B cell (primary cell): Measurements from ENCODE around the gene SAMD3. TPM values are rescaled to one million over a fixed set of nuclear protein-coding genes. Genes with fewer than 3 reads are reported as not detected.

ENCODE experiments used
- ATAC-seq: fragments of 200-7000 bp; cut with Tn5 transposase; one replicate; pipeline ENCODE4 v1.10.0; 2021; ENCODE audit warnings: low read depth, mild to moderate bottlenecking, moderate number of reproducible peaks, moderate library complexity
- CTCF ChIA-PET: fragments of 350-600 bp; sonication (Branson Sonifier 250); formaldehyde crosslinking; loops from one replicate; lab custom pipeline; 2021; ENCODE audit warnings: antibody characterized with exemption, inconsistent platforms; lab: Charles Lee
- POLR2A ChIA-PET: fragments of 350-600 bp; sonication (Branson Sonifier 250); formaldehyde crosslinking; loops from one replicate; lab custom pipeline; 2021; ENCODE audit warnings: antibody characterized with exemption; lab: Charles Lee
- DNase-seq: peaks from one replicate; pipeline ENCODE4 v3.0.0; 2013
- H2AFZ ChIP-seq: 2 replicates; pipeline ENCODE4 v1.6.1; 2012; ENCODE audit warnings: mild to moderate bottlenecking, low read depth, low read length; ENCODE audit not compliant: insufficient read depth, poor library complexity, severe bottlenecking
- H3K27ac ChIP-seq, 2 donors: 1 replicate in 1 of 2; 2 replicates in 1 of 2; pipeline ENCODE4 v1.5.1; 2012 to 2013; ENCODE audit warnings: low read length in 2 of 2, mild to moderate bottlenecking in 2 of 2, moderate library complexity in 1 of 2
- H3K27me3 ChIP-seq, 4 experiments: fragments of 200-600 bp in 1 of 4; sonication (generic) in 1 of 4; replicated peaks in 1 of 4; 1 replicate in 2 of 4; 2 replicates in 2 of 4; pipeline versions ENCODE4 v1.6.1 to v1.7.0; 2013 to 2016; ENCODE audit warnings: low read length in 3 of 4, mild to moderate bottlenecking in 2 of 4, mixed read lengths in 1 of 4, moderate library complexity in 1 of 4; ENCODE audit not compliant: insufficient read depth in 4 of 4, control insufficient read depth in 3 of 4; ENCODE audit errors: control extremely low read depth in 1 of 4
- H3K36me3 ChIP-seq, 2 experiments: replicated peaks in 1 of 2; 1 replicate in 1 of 2; 2 replicates in 1 of 2; pipeline versions ENCODE4 v1.6.1 to v1.7.1; 2013; ENCODE audit warnings: low read length in 1 of 2; ENCODE audit not compliant: insufficient read depth in 2 of 2, control insufficient read depth in 1 of 2; ENCODE audit errors: control extremely low read depth in 1 of 2, extremely low read depth in 1 of 2
- H3K4me1 ChIP-seq, 2 donors: fragments of 200-600 bp in 1 of 2; sonication (generic) in 1 of 2; 1 replicate in 1 of 2; 2 replicates in 1 of 2; pipeline versions ENCODE4 v1.5.1 to v1.6.1; 2013 to 2017; ENCODE audit warnings: low read length in 2 of 2; ENCODE audit not compliant: control insufficient read depth in 2 of 2, insufficient read depth in 2 of 2
- H3K4me2 ChIP-seq: replicated peaks from 2 replicates; pipeline ENCODE3; 2012; ENCODE audit warnings: mild to moderate bottlenecking, low read depth, low read length; ENCODE audit not compliant: poor library complexity, severe bottlenecking
- H3K4me3 ChIP-seq, 5 experiments: fragments of 200-600 bp in 1 of 5; sonication (generic) in 1 of 5; 1 replicate in 3 of 5; 2 replicates in 2 of 5; pipeline versions ENCODE4 v1.5.1 to v1.7.0; 2011 to 2016; ENCODE audit warnings: low read length in 4 of 5, mild to moderate bottlenecking in 4 of 5, low read depth in 2 of 5, control low read depth in 1 of 5, moderate library complexity in 1 of 5; ENCODE audit not compliant: insufficient read depth in 1 of 5; ENCODE audit errors: control extremely low read depth in 1 of 5, extremely low read depth in 1 of 5
- H3K79me2 ChIP-seq: fragments of 200-600 bp; sonication (generic); one replicate; pipeline ENCODE4 v1.6.0; 2016; ENCODE audit warnings: low read length; ENCODE audit not compliant: control insufficient read depth, insufficient read depth
- H3K9ac ChIP-seq: fragments of 200-600 bp; sonication (generic); 2 replicates; pipeline ENCODE4 v1.6.1; 2017; ENCODE audit warnings: mild to moderate bottlenecking, low read length, moderate library complexity
- H3K9me3 ChIP-seq, 3 donors: one replicate each; pipeline versions ENCODE4 v1.6.1 to v1.7.1; 2013; ENCODE audit warnings: low read length in 2 of 3; ENCODE audit not compliant: control insufficient read depth in 2 of 3, insufficient read depth in 1 of 3; ENCODE audit errors: control extremely low read depth in 1 of 3
- H4K20me1 ChIP-seq: 2 replicates; pipeline ENCODE4 v1.6.0; 2012; ENCODE audit warnings: mild to moderate bottlenecking, low read length; ENCODE audit not compliant: insufficient read depth, control insufficient read depth, poor library complexity, severe bottlenecking
- H3K27ac Mint-ChIP-seq: one replicate; pipeline ENCODE4 v1.8.0; 2021; ENCODE audit warnings: mixed read lengths
- H3K27me3 Mint-ChIP-seq: one replicate; pipeline ENCODE4 v1.8.0; 2021; ENCODE audit warnings: mixed read lengths
- H3K4me1 Mint-ChIP-seq: one replicate; pipeline ENCODE4 v1.8.0; 2021; ENCODE audit warnings: mixed read lengths
- H3K4me3 Mint-ChIP-seq: one replicate; pipeline ENCODE4 v1.8.0; 2021; ENCODE audit warnings: mixed read lengths
- H3K9me3 Mint-ChIP-seq: one replicate; pipeline ENCODE4 v1.8.0; 2022; ENCODE audit warnings: mixed read lengths; ENCODE audit not compliant: insufficient read depth
- CTCF ChIP-seq: fragments of 200-600 bp; IDR thresholded peaks from one replicate; pipeline ENCODE4 v1.8.0; 2022; ENCODE audit warnings: antibody characterized with exemption, mild to moderate bottlenecking
- EZH2 ChIP-seq: IDR thresholded peaks from 2 replicates; pipeline ENCODE4 v1.6.1; 2012; ENCODE audit warnings: borderline replicate concordance, low read depth, mild to moderate bottlenecking, moderate library complexity, low read length; ENCODE audit not compliant: insufficient read depth, poor library complexity, severe bottlenecking
- WGBS: methylation state at CpG from one replicate; pipeline ENCODE4 v1.1.5; 2013; ENCODE audit warnings: missing lambda C conversion rate; ENCODE audit not compliant: insufficient coverage; 5-methylcytosine and 5-hydroxymethylcytosine counted together
- intact Hi-C: fragments of 100-400 bp; cut with micrococcal nuclease; formaldehyde crosslinking; loops from one replicate; pipeline ENCODE4 v1.10.0; 2022
- polyA plus RNA-seq: library from polyadenylated mRNA; depleted of rRNA; stranded (reverse); fragments of >200 nt; gene quantifications from 2 replicates; pipeline ENCODE4 v1.2.3, GENCODE V29; 2012
- total RNA-seq, 2 donors: library from RNA; stranded (reverse); fragments of 120-200 nt in 1 of 2; gene quantifications; 1 replicate in 1 of 2; 2 replicates in 1 of 2; pipeline versions ENCODE4 v1.2.3 to v1.2.4, GENCODE V29; 2013 to 2022

The SAMD3 gene
- total and polyA plus RNA-seq, 2 donors (not counting 1 experiment from before 2014, with no cell fraction given): 0.57 to 3.8 TPM

GRCh38 chr6:130185658-130186057, 37.1 kb downstream of the SAMD3 start:
- intact Hi-C loops: no loop called here
- no peak for TF ChIP-seq EZH2
- TF ChIP-seq CTCF: no peak
- Histone ChIP-seq H3K4me2 (no peak overlapping the region), H3K9ac (no peak overlapping the region), H3K79me2 (no peaks in the 10 kb centered on the region), H2AFZ (no peak overlapping the region), H3K36me3 (no peaks in the 10 kb centered on the region), H3K9me3 (no peaks in the 10 kb centered on the region), H3K27ac (no peak overlapping the region), H3K4me3 (no peak overlapping the region), H4K20me1 (no peaks in the 10 kb centered on the region), H3K27me3 (no peaks in the 10 kb centered on the region), H3K4me1 (peaks cover 4% of the 10 kb centered on the region in 2 donors)
- Mint-ChIP-seq H3K27ac (no peak overlapping the region), H3K9me3 (no peaks in the 10 kb centered on the region), H3K4me3 (no peak overlapping the region), H3K4me1 (peaks cover 12% of the 10 kb centered on the region), H3K27me3 (no peaks in the 10 kb centered on the region)
- ATAC-seq: no peak
- 93% methylated on average over 2 of the region's 3 CpGs for WGBS
- no peak for DNase-seq
- ChIA-PET CTCF (no interaction called here), POLR2A (no interaction called here)

- Histone ChIP-seq H3K27me3 (no peaks in the 10 kb centered on the region), H2AFZ (peak overlapping the region; percentile 63), H3K79me2 (no peaks in the 10 kb centered on the region), H3K27ac (no peak overlapping the region), H3K4me3 (no peak overlapping the region), H3K36me3 (no peaks in the 10 kb centered on the region), H3K4me2 (peak overlapping the region; percentile 12), H3K9ac (no peak overlapping the region), H4K20me1 (no peaks in the 10 kb centered on the region), H3K9me3 (no peaks in the 10 kb centered on the region), H3K4me1 (peaks cover 4% of the 10 kb centered on the region in 2 donors)
- peak overlapping the region; percentile 35 for H3K4me3 Mint-ChIP-seq
- H3K27ac Mint-ChIP-seq: no peak overlapping the region
- TF ChIP-seq CTCF (no peak), EZH2 (no peak)
- DNase-seq: no peak
- intact Hi-C loops: no loop called here
- 93% methylated on average over 7 of the region's 9 CpGs for WGBS
- CTCF ChIA-PET: interaction anchor here (0.6 kb wide), 1 partner anchor 42 kb away, joined by 3 read pairs; no protein-coding TSS in a partner anchor
- no peaks in the 10 kb centered on the region for H3K9me3 Mint-ChIP-seq
- no peaks in the 10 kb centered on the region for H3K27me3 Mint-ChIP-seq
- H3K4me1 Mint-ChIP-seq: peaks cover 12% of the 10 kb centered on the region
- no peak for ATAC-seq
- POLR2A ChIA-PET: interaction anchor here (0.7 kb wide), 1 partner anchor 40 kb away, joined by 3 read pairs; no protein-coding TSS in a partner anchor
These were observed 39.2 kb downstream of the SAMD3 start for GRCh38 chr6:130183271-130184222.
